Caco-2 (cell line): ENCODE measurements around the gene CTIF. TPM values are rescaled to one million over a fixed set of nuclear protein-coding genes. Genes with fewer than 3 reads are reported as not detected.

Experiments used
- BruUV-seq: library from RNA; stranded (reverse); fragments of 400-500 nt; replicated peaks from 2 replicates; lab custom pipeline; 2021; lab: Mats Ljungman, UMichigan
- CTCF ChIA-PET: fragments of 300-600 bp; sonication (Branson Sonifier 250); formaldehyde crosslinking; loops from one replicate; lab custom pipeline; 2022; ENCODE audit warnings: antibody characterized with exemption; lab: Charles Lee
- POLR2A ChIA-PET: fragments of 300-600 bp; sonication (Branson Sonifier 250); formaldehyde crosslinking; loops from one replicate; lab custom pipeline; 2022; ENCODE audit warnings: antibody characterized with exemption; lab: Charles Lee
- DNase-seq, 2 experiments: peaks; one replicate each; pipeline versions ENCODE4 v3.0.0 to v3.0.0-alpha.2; 2020 to 2022
- H3K27me3 ChIP-seq: replicated peaks from 2 replicates; pipeline ENCODE4 v1.6.0; 2011; ENCODE audit warnings: low read length; ENCODE audit not compliant: control insufficient read depth, insufficient read depth
- H3K36me3 ChIP-seq: 2 replicates; pipeline ENCODE4 v1.5.1; 2011; ENCODE audit warnings: low read length; ENCODE audit not compliant: control insufficient read depth, insufficient read depth
- H3K4me1 ChIP-seq: fragments of 250-450 bp; sonication (Bioruptor Pico); 2 replicates; pipeline ENCODE4 v1.5.1; 2020; ENCODE audit warnings: mild to moderate bottlenecking
- H3K4me3 ChIP-seq: 2 replicates; pipeline ENCODE4 v1.5.1; 2011; ENCODE audit warnings: low read depth, mild to moderate bottlenecking, control low read depth, low read length
- H3K9me3 ChIP-seq: fragments of 250-450 bp; sonication (Bioruptor Pico); 2 replicates; pipeline ENCODE4 v1.5.1; 2020; ENCODE audit warnings: mild to moderate bottlenecking, moderate library complexity
- H3K27ac Mint-ChIP-seq: one replicate; pipeline ENCODE4 v1.8.0; 2022; ENCODE audit warnings: mixed read lengths; ENCODE audit not compliant: unreplicated experiment
- H3K27me3 Mint-ChIP-seq: one replicate; pipeline ENCODE4 v1.8.0; 2022; ENCODE audit warnings: mixed read lengths; ENCODE audit not compliant: insufficient read depth, unreplicated experiment
- H3K36me3 Mint-ChIP-seq: one replicate; pipeline ENCODE4 v1.8.0; 2022; ENCODE audit warnings: mild to moderate bottlenecking, mixed read lengths; ENCODE audit not compliant: insufficient read depth, unreplicated experiment
- H3K4me1 Mint-ChIP-seq: one replicate; pipeline ENCODE4 v1.8.0; 2022; ENCODE audit warnings: low read depth, mixed read lengths; ENCODE audit not compliant: unreplicated experiment
- H3K4me3 Mint-ChIP-seq: one replicate; pipeline ENCODE4 v1.8.0; 2022; ENCODE audit warnings: mild to moderate bottlenecking, moderate library complexity, mixed read lengths; ENCODE audit not compliant: unreplicated experiment
- H3K9me3 Mint-ChIP-seq: one replicate; pipeline ENCODE4 v1.8.0; 2022; ENCODE audit warnings: mixed read lengths; ENCODE audit not compliant: unreplicated experiment
- CTCF ChIP-seq, 2 experiments: fragments of 200-600 bp in 1 of 2; IDR thresholded peaks; 1 replicate in 1 of 2; 2 replicates in 1 of 2; pipeline versions ENCODE4 v1.5.1 to v1.8.0; 2011 to 2022; ENCODE audit warnings: antibody characterized with exemption in 1 of 2, control low read depth in 1 of 2, inconsistent platforms in 1 of 2, low read depth in 1 of 2, low read length in 1 of 2, mild to moderate bottlenecking in 1 of 2, moderate library complexity in 1 of 2; ENCODE audit not compliant: insufficient read depth in 1 of 2, severe bottlenecking in 1 of 2, unreplicated experiment in 1 of 2
- intact Hi-C: fragments of 100-400 bp; cut with micrococcal nuclease; formaldehyde crosslinking; loops from one replicate; pipeline ENCODE4 v1.10.0; 2022; ENCODE audit not compliant: unreplicated experiment
- total RNA-seq: library from RNA; stranded (reverse); gene quantifications from 2 replicates; pipeline ENCODE4 v1.2.3, GENCODE V29; 2022

CTIF gene
- total RNA-seq, 1 experiment from 2014 or later = 19.9 TPM

GRCh38 chr18:48904091-48904490 is 365.3 kb downstream of the CTIF start:
- BruUV-seq = no TSS peak
- Histone ChIP-seq H3K27me3 (no peaks in the 10 kb centered on the region), H3K4me1 (no peaks in the 10 kb centered on the region), H3K4me3 (no peak overlapping the region), H3K36me3 (no peaks in the 10 kb centered on the region), H3K9me3 (no peaks in the 10 kb centered on the region)
- H3K4me1 Mint-ChIP-seq = no peaks in the 10 kb centered on the region
- POLR2A ChIA-PET = no interaction called here
- H3K36me3 Mint-ChIP-seq = peaks cover 4% of the 10 kb centered on the region
- no peak for TF ChIP-seq CTCF (IDR thresholded peaks at IDR 0.05; ENCODE audit: insufficient read depth in 1 of 2, low read depth in 1 of 2, low read length in 1 of 2, severe bottlenecking in 1 of 2, unreplicated experiment in 1 of 2)
- H3K27ac Mint-ChIP-seq = no peak overlapping the region
- DNase-seq = no peak
- CTCF ChIA-PET = no interaction called here
- intact Hi-C loops = no loop called here
- no peaks in the 10 kb centered on the region for H3K27me3 Mint-ChIP-seq
- no peak overlapping the region for H3K4me3 Mint-ChIP-seq
- peaks cover 15% of the 10 kb centered on the region for H3K9me3 Mint-ChIP-seq

- BruUV-seq = no TSS peak
- intact Hi-C loops = no loop called here
- ChIA-PET POLR2A (no interaction called here), CTCF (no interaction called here)
- Mint-ChIP-seq H3K4me3 (no peak overlapping the region), H3K27me3 (no peaks in the 10 kb centered on the region), H3K4me1 (no peaks in the 10 kb centered on the region), H3K36me3 (peaks cover 5% of the 10 kb centered on the region), H3K9me3 (peaks cover 15% of the 10 kb centered on the region), H3K27ac (no peak overlapping the region)
- Histone ChIP-seq H3K36me3 (no peaks in the 10 kb centered on the region), H3K9me3 (no peaks in the 10 kb centered on the region), H3K4me1 (no peaks in the 10 kb centered on the region), H3K4me3 (no peak overlapping the region), H3K27me3 (no peaks in the 10 kb centered on the region)
- no peak for TF ChIP-seq CTCF (IDR thresholded peaks at IDR 0.05; ENCODE audit: insufficient read depth in 1 of 2, low read depth in 1 of 2, low read length in 1 of 2, severe bottlenecking in 1 of 2, unreplicated experiment in 1 of 2)
- no peak for DNase-seq
These were observed 366.1 kb downstream of the CTIF start for GRCh38 chr18:48904847-48905394.

DNA sequence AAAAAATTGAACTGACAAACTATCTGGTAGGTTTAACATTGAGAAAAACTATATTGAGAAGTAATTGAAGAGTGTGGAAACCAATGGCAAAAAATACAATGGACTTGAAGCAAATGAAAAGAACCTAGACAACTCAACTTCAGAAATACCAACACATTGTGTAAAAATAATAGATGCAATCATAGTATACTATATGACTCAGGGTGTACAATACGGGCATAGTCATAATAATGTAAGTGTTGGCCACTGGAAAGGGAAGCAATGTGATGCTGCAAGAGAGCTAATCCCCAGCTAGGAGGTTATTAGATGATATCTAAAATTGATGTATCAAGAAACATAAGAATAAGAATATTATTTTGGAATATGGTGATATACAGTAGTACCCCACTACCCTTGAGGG is 366.7 kb downstream of the CTIF start:
- no peak overlapping the region for H3K4me3 ChIP-seq
- ChIA-PET CTCF (no interaction called here), POLR2A (no interaction called here)
- Mint-ChIP-seq H3K4me1 (no peaks in the 10 kb centered on the region), H3K27ac (no peak overlapping the region), H3K4me3 (no peak overlapping the region), H3K27me3 (no peaks in the 10 kb centered on the region), H3K36me3 (peaks cover 5% of the 10 kb centered on the region), H3K9me3 (peaks cover 15% of the 10 kb centered on the region)
- DNase-seq = no peak
- H3K36me3 ChIP-seq = no peaks in the 10 kb centered on the region
- H3K4me1 ChIP-seq = no peaks in the 10 kb centered on the region
- intact Hi-C loops = no loop called here
- H3K27me3 ChIP-seq = no peaks in the 10 kb centered on the region
- no TSS peak for BruUV-seq
- H3K9me3 ChIP-seq = no peaks in the 10 kb centered on the region
- TF ChIP-seq CTCF (IDR thresholded peaks at IDR 0.05; ENCODE audit: insufficient read depth in 1 of 2, low read depth in 1 of 2, low read length in 1 of 2, severe bottlenecking in 1 of 2, unreplicated experiment in 1 of 2) = no peak
